Measurements from ENCODE around the gene ZBTB17.
"Not testable (repeated sequence)": the region's sequence is repeated elsewhere in the genome, so short reads cannot be mapped to it uniquely, and the experiment has no call there.

Gene ZBTB17

DNA sequence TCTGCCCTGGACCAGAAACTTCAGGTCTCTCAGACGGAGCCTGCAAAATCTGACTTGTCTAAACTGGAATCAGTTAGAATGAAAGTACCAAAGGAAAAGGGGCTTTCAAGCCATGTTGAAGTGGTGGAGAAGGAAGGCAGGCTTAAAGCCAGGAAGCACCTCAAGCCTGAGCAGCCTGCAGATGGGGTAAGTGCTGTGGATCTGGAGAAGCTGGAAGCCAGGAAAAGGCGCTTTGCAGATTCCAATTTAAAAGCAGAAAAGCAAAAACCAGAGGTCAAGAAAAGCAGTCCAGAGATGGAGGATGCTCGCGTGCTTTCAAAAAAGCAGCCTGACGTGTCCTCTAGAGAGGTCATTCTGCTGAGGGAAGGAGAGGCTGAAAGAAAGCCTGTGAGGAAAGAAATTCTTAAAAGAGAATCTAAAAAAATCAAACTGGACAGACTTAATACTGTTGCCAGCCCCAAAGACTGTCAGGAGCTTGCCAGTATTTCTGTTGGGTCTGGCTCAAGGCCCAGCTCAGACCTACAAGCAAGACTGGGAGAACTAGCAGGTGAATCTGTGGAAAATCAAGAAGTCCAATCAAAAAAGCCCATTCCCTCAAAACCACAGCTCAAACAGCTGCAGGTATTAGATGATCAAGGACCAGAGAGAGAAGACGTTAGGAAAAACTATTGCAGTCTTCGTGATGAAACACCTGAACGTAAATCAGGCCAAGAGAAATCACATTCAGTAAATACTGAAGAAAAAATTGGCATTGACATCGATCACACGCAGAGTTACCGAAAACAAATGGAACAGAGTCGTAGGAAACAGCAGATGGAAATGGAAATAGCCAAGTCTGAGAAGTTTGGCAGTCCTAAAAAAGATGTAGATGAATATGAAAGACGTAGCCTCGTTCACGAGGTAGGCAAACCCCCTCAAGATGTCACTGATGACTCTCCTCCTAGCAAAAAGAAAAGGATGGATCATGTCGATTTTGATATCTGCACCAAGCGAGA lies 46.6 kb downstream of the ZBTB17 start:
- no peak overlapping the region for H3K27ac ChIP-seq
- no peak for TF ChIP-seq ZFX (IDR thresholded peaks at IDR 0.05; ENCODE audit: borderline replicate concordance)
- TF ChIP-seq CTCF (IDR thresholded peaks at IDR 0.05) = no peak

DNA sequence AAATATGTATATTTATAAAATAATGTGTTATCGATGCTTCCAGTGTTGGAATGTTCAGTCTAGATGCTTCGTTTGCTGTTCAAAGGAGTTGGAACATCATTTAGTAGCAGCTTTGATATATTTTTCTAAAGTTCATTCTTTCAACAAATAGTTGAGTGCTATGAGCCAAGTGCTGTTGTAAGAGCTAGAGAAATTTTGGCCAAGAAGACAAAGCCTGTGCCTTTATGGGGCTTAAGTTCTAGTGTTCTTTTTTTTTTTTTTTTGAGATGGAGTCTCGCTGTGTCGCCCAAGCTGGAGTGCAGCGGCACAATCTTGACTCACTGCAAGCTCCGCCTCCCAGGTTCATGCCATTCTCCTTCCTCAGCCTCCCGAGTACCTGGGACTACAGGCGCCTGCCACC lies 49.5 kb downstream of the ZBTB17 start:
- H3K27ac ChIP-seq = not testable (repeated sequence)

- no peak overlapping the region for H3K27ac ChIP-seq
- TF ChIP-seq ZFX (IDR thresholded peaks at IDR 0.05; ENCODE audit: borderline replicate concordance) (no peak), CTCF (IDR thresholded peaks at IDR 0.05) (no peak)
These were observed 52.7 kb downstream of the ZBTB17 start for GRCh38 chr1:15923241-15923640.

DNA sequence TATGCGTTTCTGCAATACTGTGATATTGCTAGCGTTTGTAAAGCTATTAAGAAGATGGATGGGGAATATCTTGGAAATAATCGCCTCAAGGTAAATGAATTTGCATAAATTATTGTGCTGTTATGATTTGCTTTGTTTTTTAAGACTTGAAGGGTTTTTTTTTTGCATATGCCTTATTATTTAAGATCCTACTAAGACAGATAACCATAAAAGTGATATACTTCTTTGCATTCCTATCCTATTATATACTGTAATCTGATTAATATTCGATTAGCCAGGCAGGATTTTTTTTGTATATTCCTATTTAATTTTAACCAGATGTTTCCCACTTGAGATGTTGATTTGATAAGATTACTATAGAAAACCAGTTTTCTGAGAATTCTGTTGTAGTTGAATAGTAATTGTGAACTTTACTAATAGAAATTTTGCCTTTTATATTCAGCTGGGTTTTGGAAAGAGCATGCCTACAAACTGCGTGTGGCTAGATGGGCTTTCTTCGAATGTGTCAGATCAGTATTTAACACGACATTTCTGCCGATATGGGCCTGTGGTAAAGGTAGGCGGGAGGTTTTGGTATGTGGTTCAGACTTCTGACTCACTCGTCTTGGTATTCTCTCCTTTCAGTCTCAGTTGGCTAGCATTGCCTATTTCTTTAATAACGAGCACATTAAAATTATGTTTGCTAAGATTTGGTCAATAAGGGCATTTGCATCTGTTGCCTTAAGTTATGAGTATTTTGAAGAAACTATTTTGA lies 56.8 kb downstream of the ZBTB17 start:
- no peak overlapping the region for H3K27ac ChIP-seq
- no peak for TF ChIP-seq ZFX (IDR thresholded peaks at IDR 0.05; ENCODE audit: borderline replicate concordance)

GRCh38 chr1:15916916-15917315 lies 59.0 kb downstream of the ZBTB17 start:
- TF ChIP-seq ZFX (IDR thresholded peaks at IDR 0.05; ENCODE audit: borderline replicate concordance) (no peak), CTCF (IDR thresholded peaks at IDR 0.05) (no peak)
- peak overlapping the region; percentile 3; the same call in 1 of the 2 replicates for H3K27ac ChIP-seq

- TF ChIP-seq ZFX (IDR thresholded peaks at IDR 0.05; ENCODE audit: borderline replicate concordance) (no peak), CTCF (IDR thresholded peaks at IDR 0.05) (no peak)
- peak overlapping the region; percentile 3; the same call in 1 of the 2 replicates for H3K27ac ChIP-seq
These were observed 59.5 kb downstream of the ZBTB17 start for GRCh38 chr1:15916417-15916816.

GRCh38 chr1:15915991-15916390 lies 59.9 kb downstream of the ZBTB17 start:
- H3K27ac ChIP-seq = no peak overlapping the region
- TF ChIP-seq ZFX (IDR thresholded peaks at IDR 0.05; ENCODE audit: borderline replicate concordance) = no peak
- TF ChIP-seq CTCF (IDR thresholded peaks at IDR 0.05) = no peak

- not testable (repeated sequence) for H3K27ac ChIP-seq
These were observed 62.3 kb downstream of the ZBTB17 start for GRCh38 chr1:15913607-15914006.
